ENCODE measurements around the gene ANO2. TPM values are rescaled to one million over a fixed set of nuclear protein-coding genes. Genes with fewer than 3 reads are reported as not detected.

The ANO2 gene
- total and polyA plus RNA-seq, 4 donors, result 0.03 to 0.25 (median 0.15) TPM

GRCh38 chr12:5898874-5899273 lies 46.2 kb downstream of the ANO2 start:
- no peak for DNase-seq (ENCODE audit: low spot score)
- Histone ChIP-seq H3K9me3 (ENCODE audit: control insufficient read depth in 4 of 4, low read length in 3 of 4) (no peaks in the 10 kb centered on the region), H3K27ac (ENCODE audit: low read depth in 1 of 2, low read length in 2 of 2) (no peak overlapping the region), H3K27me3 (ENCODE audit: control insufficient read depth in 4 of 4, insufficient read depth in 4 of 4, low read length in 3 of 4) (no peaks in the 10 kb centered on the region), H3K4me1 (ENCODE audit: control insufficient read depth in 4 of 4, insufficient read depth in 4 of 4, low read length in 3 of 4) (no peaks in the 10 kb centered on the region), H3K9ac (ENCODE audit: low read depth in 1 of 2, low read length in 2 of 2) (no peak overlapping the region), H3K36me3 (ENCODE audit: control insufficient read depth in 4 of 4, insufficient read depth in 3 of 4, low read depth in 1 of 4, low read length in 3 of 4) (no peaks in the 10 kb centered on the region), H3K4me3 (ENCODE audit: low read depth in 1 of 3, low read length in 3 of 3) (no peak overlapping the region)
- WGBS, result 72% methylated on average over 3 of the region's 3 CpGs
- no peak for TF ChIP-seq NR2F2 (IDR thresholded peaks at IDR 0.05)
- no peak for TF ChIP-seq FOXA2 (IDR thresholded peaks at IDR 0.05)
- no peak for TF ChIP-seq YY1 (IDR thresholded peaks at IDR 0.05)
- no peak for TF ChIP-seq GABPA (IDR thresholded peaks at IDR 0.05 in 1 of 2, conservative IDR thresholded peaks at IDR 0.05 in 1 of 2)
- no peak for TF ChIP-seq RAD21 (IDR thresholded peaks at IDR 0.05)
- TF ChIP-seq REST (IDR thresholded peaks at IDR 0.05), result no peak
- TF ChIP-seq CTCF (IDR thresholded peaks at IDR 0.05; ENCODE audit: low read depth, low read length, missing input control), result no peak
- TF ChIP-seq MAX (IDR thresholded peaks at IDR 0.05), result no peak
- TF ChIP-seq RXRA (IDR thresholded peaks at IDR 0.05), result no peak
- TF ChIP-seq HNF4A (conservative IDR thresholded peaks at IDR 0.05), result no peak
- no peak for TF ChIP-seq SP1 (IDR thresholded peaks at IDR 0.05)
- TF ChIP-seq EGR1 (IDR thresholded peaks at IDR 0.05; ENCODE audit: low read depth in 2 of 2), result no peak
- no peak for TF ChIP-seq FOXA1 (IDR thresholded peaks at IDR 0.05)
- no peak for TF ChIP-seq JUND (IDR thresholded peaks at IDR 0.05)
- TF ChIP-seq TAF1 (conservative IDR thresholded peaks at IDR 0.05), result no peak
- no peak for TF ChIP-seq ATF3 (IDR thresholded peaks at IDR 0.05)
- TF ChIP-seq ZBTB33 (IDR thresholded peaks at IDR 0.05), result no peak

Measured in liver (tissue), 9 donors.